HepG2 (cell line): ENCODE data around the gene B4GALT5. TPM values are rescaled to one million over a fixed set of nuclear protein-coding genes. Genes with fewer than 3 reads are reported as not detected.

ENCODE experiments used
- ARNTL ChIP-seq: sonication (generic); formaldehyde crosslinking; IDR thresholded peaks from 2 replicates; pipeline ENCODE4 v1.4.0; 2020; ENCODE audit warnings: mild to moderate bottlenecking, missing genetic modification reagents
- ATF2 ChIP-seq: sonication (generic); formaldehyde crosslinking; IDR thresholded peaks from 2 replicates; pipeline ENCODE4 v1.4.0; 2020; ENCODE audit warnings: missing genetic modification reagents
- ELF1 ChIP-seq: sonication (generic); formaldehyde crosslinking; IDR thresholded peaks from 2 replicates; pipeline ENCODE4 v1.4.0; 2020; ENCODE audit warnings: missing genetic modification reagents
- ERF ChIP-seq: IDR thresholded peaks from 2 replicates; pipeline ENCODE4 v1.6.1; 2018; ENCODE audit warnings: missing biosample characterization, missing genetic modification reagents
- ETV6 ChIP-seq: sonication (generic); formaldehyde crosslinking; conservative IDR thresholded peaks from 2 replicates; pipeline ENCODE4 v1.4.0; 2020; ENCODE audit warnings: missing genetic modification reagents
- GTF2F1 ChIP-seq: fragments of 150-350 bp; IDR thresholded peaks from 2 replicates; pipeline ENCODE4 v1.6.1; 2014; ENCODE audit warnings: low read length
- TAF1 ChIP-seq: sonication (generic); formaldehyde crosslinking; IDR thresholded peaks from 2 replicates; pipeline ENCODE4 v1.4.0; 2020; ENCODE audit warnings: missing genetic modification reagents
- TERF1 ChIP-seq: sonication (generic); formaldehyde crosslinking; IDR thresholded peaks from 2 replicates; pipeline ENCODE4 v1.8.0; 2022; ENCODE audit warnings: mild to moderate bottlenecking, missing genetic modification reagents, moderate library complexity
- ZBTB49 ChIP-seq: sonication (generic); formaldehyde crosslinking; IDR thresholded peaks from 2 replicates; pipeline ENCODE4 v1.4.0; 2020; ENCODE audit warnings: missing genetic modification reagents, borderline replicate concordance
- ZFAT ChIP-seq: sonication (generic); formaldehyde crosslinking; conservative IDR thresholded peaks from 2 replicates; pipeline ENCODE4 v1.8.1; 2023; ENCODE audit warnings: missing genetic modification reagents, inconsistent platforms
- ZSCAN5A ChIP-seq: sonication (generic); formaldehyde crosslinking; IDR thresholded peaks from 2 replicates; pipeline ENCODE4 v1.8.0; 2022; ENCODE audit warnings: mild to moderate bottlenecking, missing genetic modification reagents, borderline replicate concordance
- polyA plus RNA-seq, 8 experiments: library from polyadenylated mRNA; depleted of rRNA in 3 of 8; stranded (reverse) in 7 of 8; unstranded in 1 of 8; fragments of >200 nt; fragmentation: Illumina TruSeq in 4 of 8; extraction: Trizol in 4 of 8; gene quantifications; 2 replicates each; pipeline versions ENCODE4 v1.2.1 to v1.2.3, GENCODE V29; 2011 to 2016; ENCODE audit warnings: low read depth in 4 of 8, missing spikeins in 1 of 8, mixed read lengths in 1 of 8; ENCODE audit not compliant: insufficient read depth in 1 of 8
- total RNA-seq, 5 experiments: library from RNA; depleted of rRNA; stranded (reverse); fragments of >200 nt; fragmentation: Illumina TruSeq; extraction: Trizol; gene quantifications; 2 replicates each; pipeline ENCODE4 v1.2.3, GENCODE V29; 2016; ENCODE audit warnings: low read depth in 1 of 5
- TF ChIP-seq, protein P1 (sequence below): sonication (generic); formaldehyde crosslinking; IDR thresholded peaks from 2 replicates; pipeline ENCODE4 v1.5.0; 2020; ENCODE audit warnings: mild to moderate bottlenecking, missing genetic modification reagents, borderline replicate concordance

B4GALT5 gene
- total and polyA plus RNA-seq, 2 of the 13 experiments (the other 11 are each of a cell fraction or from before 2014, with no cell fraction given), result 27.3 to 30.9 TPM

DNA sequence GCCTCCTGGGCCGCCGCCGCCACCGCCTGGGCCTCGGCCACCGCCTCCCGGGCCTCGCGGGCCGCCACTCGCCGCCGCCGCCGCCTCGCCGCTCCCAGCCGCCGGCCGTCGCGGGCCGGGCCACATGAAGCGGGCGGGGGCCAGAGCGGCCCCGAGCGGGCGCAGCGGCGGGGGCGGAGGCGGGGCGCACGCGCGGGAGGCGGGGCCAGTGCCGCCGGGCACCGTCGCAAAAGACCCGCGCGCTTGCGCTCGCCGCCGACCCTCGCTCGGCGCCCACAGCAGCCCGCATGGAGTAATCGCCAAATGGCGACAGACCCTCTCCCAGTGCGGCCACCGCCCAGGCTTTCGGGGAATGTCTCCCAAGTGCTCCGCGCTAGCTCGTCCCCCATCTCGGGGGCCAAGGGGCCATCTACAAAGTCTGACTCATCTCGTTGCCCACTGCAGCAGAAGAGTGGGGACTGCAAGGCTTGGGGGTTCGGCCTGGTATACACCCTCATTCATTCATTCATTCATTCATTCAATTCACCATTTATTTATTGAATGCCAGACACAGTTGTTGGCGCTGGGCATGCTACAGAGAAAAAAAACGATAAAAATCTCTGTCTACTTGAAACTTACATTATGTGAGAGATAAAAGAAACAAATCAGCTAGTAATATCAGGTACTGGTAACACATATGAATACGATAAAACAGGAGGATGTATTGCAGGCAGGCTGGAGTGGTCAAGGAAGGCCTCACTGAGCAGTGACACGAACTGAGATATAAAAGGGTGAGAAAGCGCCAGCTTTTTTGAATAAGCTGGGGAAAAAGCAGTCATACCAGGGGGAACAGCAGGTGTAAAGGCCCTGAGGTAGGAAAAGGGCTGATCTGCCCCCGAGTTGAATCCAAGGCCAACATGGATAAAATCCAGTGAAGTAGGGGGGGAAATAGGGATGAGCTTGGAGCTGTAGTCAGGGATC, at the start of gene B4GALT5 (continued):
- peak; percentile 81; the same call in 1 of the 2 replicates for TF ChIP-seq ZSCAN5A (CRISPR knock-in tag)
- peak; percentile 58 for TF ChIP-seq TAF1 (CRISPR knock-in tag)
- TF ChIP-seq TERF1, result no peak
- peak; percentile 47; the same call in 1 of the 2 replicates for TF ChIP-seq ERF (CRISPR knock-in tag)
- peak; percentile 56; the same call in 1 of the 2 replicates for TF ChIP-seq ATF2 (CRISPR knock-in tag)
- 0 out of 2 replicates have a peak, but pooled peaks have one; percentile 11 for TF ChIP-seq ZFAT (CRISPR knock-in tag)
- TF ChIP-seq ZBTB49 (CRISPR knock-in tag), result no peak
- TF ChIP-seq GTF2F1, result no peak
- peak; percentile 30; the same call in 1 of the 2 replicates for TF ChIP-seq ELF1 (CRISPR knock-in tag)
- TF ChIP-seq, protein P1, sequence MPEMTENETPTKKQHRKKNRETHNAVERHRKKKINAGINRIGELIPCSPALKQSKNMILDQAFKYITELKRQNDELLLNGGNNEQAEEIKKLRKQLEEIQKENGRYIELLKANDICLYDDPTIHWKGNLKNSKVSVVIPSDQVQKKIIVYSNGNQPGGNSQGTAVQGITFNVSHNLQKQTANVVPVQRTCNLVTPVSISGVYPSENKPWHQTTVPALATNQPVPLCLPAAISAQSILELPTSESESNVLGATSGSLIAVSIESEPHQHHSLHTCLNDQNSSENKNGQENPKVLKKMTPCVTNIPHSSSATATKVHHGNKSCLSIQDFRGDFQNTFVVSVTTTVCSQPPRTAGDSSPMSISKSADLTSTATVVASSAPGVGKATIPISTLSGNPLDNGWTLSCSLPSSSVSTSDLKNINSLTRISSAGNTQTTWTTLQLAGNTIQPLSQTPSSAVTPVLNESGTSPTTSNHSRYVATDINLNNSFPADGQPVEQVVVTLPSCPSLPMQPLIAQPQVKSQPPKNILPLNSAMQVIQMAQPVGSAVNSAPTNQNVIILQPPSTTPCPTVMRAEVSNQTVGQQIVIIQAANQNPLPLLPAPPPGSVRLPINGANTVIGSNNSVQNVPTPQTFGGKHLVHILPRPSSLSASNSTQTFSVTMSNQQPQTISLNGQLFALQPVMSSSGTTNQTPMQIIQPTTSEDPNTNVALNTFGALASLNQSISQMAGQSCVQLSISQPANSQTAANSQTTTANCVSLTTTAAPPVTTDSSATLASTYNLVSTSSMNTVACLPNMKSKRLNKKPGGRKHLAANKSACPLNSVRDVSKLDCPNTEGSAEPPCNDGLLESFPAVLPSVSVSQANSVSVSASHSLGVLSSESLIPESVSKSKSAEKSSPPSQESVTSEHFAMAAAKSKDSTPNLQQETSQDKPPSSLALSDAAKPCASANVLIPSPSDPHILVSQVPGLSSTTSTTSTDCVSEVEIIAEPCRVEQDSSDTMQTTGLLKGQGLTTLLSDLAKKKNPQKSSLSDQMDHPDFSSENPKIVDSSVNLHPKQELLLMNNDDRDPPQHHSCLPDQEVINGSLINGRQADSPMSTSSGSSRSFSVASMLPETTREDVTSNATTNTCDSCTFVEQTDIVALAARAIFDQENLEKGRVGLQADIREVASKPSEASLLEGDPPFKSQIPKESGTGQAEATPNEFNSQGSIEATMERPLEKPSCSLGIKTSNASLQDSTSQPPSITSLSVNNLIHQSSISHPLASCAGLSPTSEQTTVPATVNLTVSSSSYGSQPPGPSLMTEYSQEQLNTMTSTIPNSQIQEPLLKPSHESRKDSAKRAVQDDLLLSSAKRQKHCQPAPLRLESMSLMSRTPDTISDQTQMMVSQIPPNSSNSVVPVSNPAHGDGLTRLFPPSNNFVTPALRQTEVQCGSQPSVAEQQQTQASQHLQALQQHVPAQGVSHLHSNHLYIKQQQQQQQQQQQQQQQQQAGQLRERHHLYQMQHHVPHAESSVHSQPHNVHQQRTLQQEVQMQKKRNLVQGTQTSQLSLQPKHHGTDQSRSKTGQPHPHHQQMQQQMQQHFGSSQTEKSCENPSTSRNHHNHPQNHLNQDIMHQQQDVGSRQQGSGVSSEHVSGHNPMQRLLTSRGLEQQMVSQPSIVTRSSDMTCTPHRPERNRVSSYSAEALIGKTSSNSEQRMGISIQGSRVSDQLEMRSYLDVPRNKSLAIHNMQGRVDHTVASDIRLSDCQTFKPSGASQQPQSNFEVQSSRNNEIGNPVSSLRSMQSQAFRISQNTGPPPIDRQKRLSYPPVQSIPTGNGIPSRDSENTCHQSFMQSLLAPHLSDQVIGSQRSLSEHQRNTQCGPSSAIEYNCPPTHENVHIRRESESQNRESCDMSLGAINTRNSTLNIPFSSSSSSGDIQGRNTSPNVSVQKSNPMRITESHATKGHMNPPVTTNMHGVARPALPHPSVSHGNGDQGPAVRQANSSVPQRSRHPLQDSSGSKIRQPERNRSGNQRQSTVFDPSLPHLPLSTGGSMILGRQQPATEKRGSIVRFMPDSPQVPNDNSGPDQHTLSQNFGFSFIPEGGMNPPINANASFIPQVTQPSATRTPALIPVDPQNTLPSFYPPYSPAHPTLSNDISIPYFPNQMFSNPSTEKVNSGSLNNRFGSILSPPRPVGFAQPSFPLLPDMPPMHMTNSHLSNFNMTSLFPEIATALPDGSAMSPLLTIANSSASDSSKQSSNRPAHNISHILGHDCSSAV (CRISPR knock-in tag), result 0 out of 2 replicates have a peak, but pooled peaks have one; percentile 29
- no peak for TF ChIP-seq ARNTL (CRISPR knock-in tag)
- peak; percentile 34; the same call in 1 of the 2 replicates for TF ChIP-seq ETV6 (CRISPR knock-in tag)
